Suprapubic skin (tissue), 4 donors: Measurements from ENCODE around the gene HNF1B.

ENCODE experiments used
- EP300 ChIP-seq: sonication (generic); formaldehyde crosslinking; IDR thresholded peaks from one replicate; pipeline ENCODE4 v1.6.1; 2017; ENCODE audit warnings: antibody characterized with exemption
- POLR2A ChIP-seq, 2 donors: fragments of 450-650 bp; IDR thresholded peaks; one replicate each; pipeline ENCODE4 v1.6.1; 2017; ENCODE audit warnings: antibody characterized with exemption in 2 of 2, mild to moderate bottlenecking in 2 of 2, moderate library complexity in 2 of 2
- POLR2AphosphoS5 ChIP-seq, 3 donors: sonication (generic); formaldehyde crosslinking; IDR thresholded peaks; one replicate each; pipeline ENCODE4 v1.6.1; 2017; ENCODE audit warnings: antibody characterized with exemption in 3 of 3
- TF ChIP-seq, protein P1 (sequence below), 2 donors: fragments of 200-600 bp in 1 of 2; fragments of 450-650 bp in 1 of 2; sonication (generic) in 1 of 2; IDR thresholded peaks; one replicate each; pipeline ENCODE4 v1.5.1; 2016 to 2019; ENCODE audit warnings: antibody characterized with exemption in 2 of 2, mild to moderate bottlenecking in 1 of 2, moderate library complexity in 1 of 2

DNA sequence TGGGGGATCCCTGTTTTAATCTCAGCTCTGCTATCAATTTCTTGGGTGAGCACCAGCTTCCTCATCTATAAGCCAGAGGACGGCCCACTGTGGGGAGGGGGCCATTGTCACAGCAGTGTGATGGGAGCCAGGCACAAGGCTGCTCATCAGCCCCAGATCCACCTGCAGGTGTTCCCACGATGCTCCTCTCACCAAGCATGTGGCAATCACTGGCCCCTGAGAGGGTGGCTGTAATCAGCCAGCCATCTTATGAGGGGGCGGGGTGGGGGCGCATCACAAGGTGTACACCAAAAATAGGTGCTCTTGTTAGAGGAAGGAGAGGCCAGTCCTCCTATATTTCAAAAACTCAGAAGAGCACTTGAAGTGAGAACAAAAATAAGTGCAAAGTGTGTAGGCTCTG is 31.2 kb downstream of the HNF1B start:
- TF ChIP-seq, protein P1, sequence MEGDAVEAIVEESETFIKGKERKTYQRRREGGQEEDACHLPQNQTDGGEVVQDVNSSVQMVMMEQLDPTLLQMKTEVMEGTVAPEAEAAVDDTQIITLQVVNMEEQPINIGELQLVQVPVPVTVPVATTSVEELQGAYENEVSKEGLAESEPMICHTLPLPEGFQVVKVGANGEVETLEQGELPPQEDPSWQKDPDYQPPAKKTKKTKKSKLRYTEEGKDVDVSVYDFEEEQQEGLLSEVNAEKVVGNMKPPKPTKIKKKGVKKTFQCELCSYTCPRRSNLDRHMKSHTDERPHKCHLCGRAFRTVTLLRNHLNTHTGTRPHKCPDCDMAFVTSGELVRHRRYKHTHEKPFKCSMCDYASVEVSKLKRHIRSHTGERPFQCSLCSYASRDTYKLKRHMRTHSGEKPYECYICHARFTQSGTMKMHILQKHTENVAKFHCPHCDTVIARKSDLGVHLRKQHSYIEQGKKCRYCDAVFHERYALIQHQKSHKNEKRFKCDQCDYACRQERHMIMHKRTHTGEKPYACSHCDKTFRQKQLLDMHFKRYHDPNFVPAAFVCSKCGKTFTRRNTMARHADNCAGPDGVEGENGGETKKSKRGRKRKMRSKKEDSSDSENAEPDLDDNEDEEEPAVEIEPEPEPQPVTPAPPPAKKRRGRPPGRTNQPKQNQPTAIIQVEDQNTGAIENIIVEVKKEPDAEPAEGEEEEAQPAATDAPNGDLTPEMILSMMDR (IDR thresholded peaks at IDR 0.05) = no peak
- TF ChIP-seq POLR2AphosphoS5 (IDR thresholded peaks at IDR 0.05) (no peak), EP300 (no peak), POLR2A (IDR thresholded peaks at IDR 0.05) (no peak)
